ENCODE measurements around the gene CCDC196.

DNA sequence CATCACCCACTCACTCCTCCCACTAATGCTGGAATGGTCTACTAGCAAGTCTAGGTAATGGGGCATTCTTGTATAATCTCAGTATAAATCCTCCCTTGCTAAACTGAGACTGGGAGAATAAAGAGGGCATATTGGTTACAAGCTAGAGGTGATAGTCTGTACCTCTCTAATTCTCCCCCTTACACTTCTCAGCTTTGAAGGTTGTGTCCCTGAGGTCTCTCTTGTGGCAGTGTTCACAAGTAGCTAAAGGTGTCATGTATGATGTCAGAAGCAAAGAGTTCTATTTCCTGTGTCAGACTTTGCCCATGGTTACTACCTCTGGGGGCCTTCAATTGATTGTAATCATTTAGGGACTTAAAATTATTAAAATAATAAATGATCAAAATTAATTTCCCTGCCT is 26.6 kb upstream of the CCDC196 start:
- TF ChIP-seq CTCF (conservative IDR thresholded peaks at IDR 0.05; ENCODE audit: low read length) (no peak), EZH2phosphoT487 (IDR thresholded peaks at IDR 0.05; ENCODE audit: borderline replicate concordance, low read depth, low read length) (no peak)
